ENCODE results near the gene LRMDA. TPM values are rescaled to one million over a fixed set of nuclear protein-coding genes. Genes with fewer than 3 reads are reported as not detected.

Gene LRMDA
- total RNA-seq, 4 donors from 2014 or later: 12.0 to 15.9 (median 13.9) TPM

- no peak for DNase-seq (ENCODE audit: low spot score)
- TF ChIP-seq CTCF (IDR thresholded peaks at IDR 0.05): no peak
- ATAC-seq (ENCODE audit: low FRiP score): no peak
Observed at GRCh38 chr10:76542307-76542930, 1111.0 kb downstream of the LRMDA start.

- DNase-seq (ENCODE audit: low spot score) (no peak), ATAC-seq (ENCODE audit: low FRiP score) (no peak)
- no peak for TF ChIP-seq CTCF (IDR thresholded peaks at IDR 0.05)
Observed at GRCh38 chr10:76543655-76544054, 1112.2 kb downstream of the LRMDA start.

GRCh38 chr10:76544789-76545188, 1113.4 kb downstream of the LRMDA start:
- ATAC-seq (ENCODE audit: low FRiP score) (no peak), DNase-seq (ENCODE audit: low spot score) (no peak)
- no peak for TF ChIP-seq CTCF (IDR thresholded peaks at IDR 0.05)

- TF ChIP-seq CTCF (IDR thresholded peaks at IDR 0.05): no peak
- ATAC-seq (ENCODE audit: low FRiP score) (no peak), DNase-seq (ENCODE audit: low spot score) (no peak)
Observed at GRCh38 chr10:76546411-76546810, 1115.0 kb downstream of the LRMDA start.

GRCh38 chr10:76547352-76547972, 1116.0 kb downstream of the LRMDA start:
- ATAC-seq (ENCODE audit: low FRiP score): peak; percentile 23
- DNase-seq (ENCODE audit: low spot score): peak; percentile 81
- TF ChIP-seq CTCF (IDR thresholded peaks at IDR 0.05): peak in 2 of 3 donors; percentile 24 to 73

- ATAC-seq (ENCODE audit: low FRiP score) (no peak), DNase-seq (ENCODE audit: low spot score) (no peak)
- no peak for TF ChIP-seq CTCF (IDR thresholded peaks at IDR 0.05)
Observed at GRCh38 chr10:76548716-76549115, 1117.3 kb downstream of the LRMDA start.

GRCh38 chr10:76549171-76549570, 1117.7 kb downstream of the LRMDA start:
- no peak for TF ChIP-seq CTCF (IDR thresholded peaks at IDR 0.05)
- DNase-seq (ENCODE audit: low spot score) (no peak), ATAC-seq (ENCODE audit: low FRiP score) (no peak)

Data from omental fat pad (tissue), 4 donors.